Trophoblast cell (in vitro differentiated cells and primary cell): ENCODE measurements around the gene CHCHD6.

Source experiments
- DNase-seq, 2 donors: peaks; one replicate each; pipeline ENCODE4 v3.0.0-alpha.2; 2016
- H2AFZ ChIP-seq: 2 replicates; pipeline ENCODE4 v1.6.1; 2013; ENCODE audit warnings: low read length, moderate library complexity, mild to moderate bottlenecking; ENCODE audit not compliant: insufficient read depth, poor library complexity
- H2AK5ac ChIP-seq: 2 replicates; pipeline ENCODE4 v1.6.1; 2013; ENCODE audit warnings: mild to moderate bottlenecking, low read length
- H2BK120ac ChIP-seq: 2 replicates; pipeline ENCODE4 v1.6.1; 2013; ENCODE audit warnings: low read length, mild to moderate bottlenecking, moderate library complexity; ENCODE audit not compliant: insufficient read depth, poor library complexity
- H2BK12ac ChIP-seq: 2 replicates; pipeline ENCODE4 v1.6.1; 2013; ENCODE audit warnings: mild to moderate bottlenecking, low read length, moderate library complexity
- H2BK5ac ChIP-seq: 2 replicates; pipeline ENCODE4 v1.6.1; 2013; ENCODE audit warnings: low read length, low read depth, moderate library complexity, mild to moderate bottlenecking; ENCODE audit not compliant: poor library complexity
- H3K14ac ChIP-seq: 2 replicates; pipeline ENCODE4 v1.6.1; 2013; ENCODE audit warnings: mild to moderate bottlenecking, low read length
- H3K18ac ChIP-seq: 2 replicates; pipeline ENCODE4 v1.6.1; 2013; ENCODE audit warnings: mild to moderate bottlenecking, low read length
- H3K23ac ChIP-seq: 2 replicates; pipeline ENCODE4 v1.6.1; 2013; ENCODE audit warnings: low read length
- H3K27ac ChIP-seq: 2 replicates; pipeline ENCODE4 v1.5.1; 2013; ENCODE audit warnings: low read depth, mild to moderate bottlenecking, inconsistent platforms, low read length, moderate library complexity
- H3K27me3 ChIP-seq: 2 replicates; pipeline ENCODE4 v1.6.1; 2013; ENCODE audit warnings: inconsistent platforms, mild to moderate bottlenecking, low read length, moderate library complexity; ENCODE audit not compliant: insufficient read depth
- H3K36me3 ChIP-seq, 2 experiments: 1 replicate in 1 of 2; 2 replicates in 1 of 2; pipeline ENCODE4 v1.6.1; 2013; ENCODE audit warnings: low read length in 2 of 2, mild to moderate bottlenecking in 2 of 2, moderate library complexity in 1 of 2; ENCODE audit not compliant: insufficient read depth in 2 of 2, control insufficient read depth in 1 of 2
- H3K4ac ChIP-seq: 2 replicates; pipeline ENCODE4 v1.6.1; 2013; ENCODE audit warnings: low read depth, mild to moderate bottlenecking, low read length, moderate library complexity
- H3K4me1 ChIP-seq, 2 experiments: 1 replicate in 1 of 2; 2 replicates in 1 of 2; pipeline ENCODE4 v1.6.1; 2013; ENCODE audit warnings: low read length in 2 of 2, mild to moderate bottlenecking in 2 of 2, moderate library complexity in 1 of 2; ENCODE audit not compliant: insufficient read depth in 2 of 2, control insufficient read depth in 1 of 2
- H3K4me2 ChIP-seq: 2 replicates; pipeline ENCODE4 v1.6.1; 2013; ENCODE audit warnings: inconsistent platforms, mild to moderate bottlenecking, low read length, moderate library complexity
- H3K4me3 ChIP-seq: 2 replicates; pipeline ENCODE4 v1.5.1; 2013; ENCODE audit warnings: mild to moderate bottlenecking, low read depth, low read length, inconsistent platforms
- H3K79me1 ChIP-seq: one replicate; pipeline ENCODE4 v1.6.1; 2013; ENCODE audit warnings: low read length
- H3K79me2 ChIP-seq: 2 replicates; pipeline ENCODE4 v1.6.1; 2013; ENCODE audit warnings: low read length, mild to moderate bottlenecking; ENCODE audit not compliant: control insufficient read depth, insufficient read depth, poor library complexity
- H3K9ac ChIP-seq: 2 replicates; pipeline ENCODE4 v1.6.1; 2013; ENCODE audit warnings: mild to moderate bottlenecking, low read length
- H3K9me3 ChIP-seq: 2 replicates; pipeline ENCODE4 v1.6.1; 2013; ENCODE audit warnings: low read depth, mild to moderate bottlenecking, control low read depth, inconsistent platforms, low read length; ENCODE audit not compliant: insufficient read depth
- H4K12ac ChIP-seq: 2 replicates; pipeline ENCODE4 v1.6.1; 2013; ENCODE audit warnings: low read depth, mild to moderate bottlenecking, low read length, moderate library complexity
- H4K8ac ChIP-seq: 2 replicates; pipeline ENCODE4 v1.6.1; 2013; ENCODE audit warnings: low read depth, mild to moderate bottlenecking, low read length, moderate library complexity
- H4K91ac ChIP-seq: one replicate; pipeline ENCODE4 v1.6.1; 2013; ENCODE audit warnings: low read depth, mild to moderate bottlenecking, low read length, moderate library complexity
- WGBS: extraction: QIAGEN DNeasy Blood & Tissue Kit; methylation state at CpG from one replicate; pipeline ENCODE4 v1.1.7; 2013; ENCODE audit warnings: missing lambda C conversion rate; ENCODE audit not compliant: insufficient read length, insufficient coverage; ENCODE audit errors: extremely low coverage; 5-methylcytosine and 5-hydroxymethylcytosine counted together

Gene CHCHD6

GRCh38 chr3:126858401-126858800 is 154.4 kb downstream of the CHCHD6 start:
- no peak overlapping the region for H3K18ac ChIP-seq
- H3K14ac ChIP-seq = no peak overlapping the region
- no peak overlapping the region for H3K4ac ChIP-seq
- WGBS = no CpG with 5 or more reads among the region's 11 CpGs
- H2BK12ac ChIP-seq = no peak overlapping the region
- H4K91ac ChIP-seq = no peak overlapping the region
- H2AFZ ChIP-seq = no peak overlapping the region
- H2BK120ac ChIP-seq = no peak overlapping the region
- H4K8ac ChIP-seq = no peak overlapping the region
- H3K4me3 ChIP-seq = no peak overlapping the region
- H2AK5ac ChIP-seq = no peak overlapping the region
- H3K4me2 ChIP-seq = no peak overlapping the region
- H3K79me2 ChIP-seq = no peaks in the 10 kb centered on the region
- no peak overlapping the region for H2BK5ac ChIP-seq
- H3K27ac ChIP-seq = no peak overlapping the region
- H3K79me1 ChIP-seq = no peaks in the 10 kb centered on the region
- no peak overlapping the region for H3K23ac ChIP-seq
- no peak overlapping the region for H3K9ac ChIP-seq
- no peaks in the 10 kb centered on the region for H3K27me3 ChIP-seq
- H3K4me1 ChIP-seq = no peaks in the 10 kb centered on the region
- H3K36me3 ChIP-seq = peaks cover 0 to 2% of the 10 kb centered on the region in 2 experiments
- no peak overlapping the region for H4K12ac ChIP-seq
- H3K9me3 ChIP-seq = peaks cover 9% of the 10 kb centered on the region
- DNase-seq = no peak

GRCh38 chr3:126858887-126859286 is 154.8 kb downstream of the CHCHD6 start:
- Histone ChIP-seq H3K79me1 (no peaks in the 10 kb centered on the region), H3K79me2 (no peaks in the 10 kb centered on the region), H3K4me2 (no peak overlapping the region), H4K8ac (no peak overlapping the region), H2AFZ (no peak overlapping the region), H3K36me3 (peaks cover 0 to 2% of the 10 kb centered on the region in 2 experiments), H3K4me1 (no peaks in the 10 kb centered on the region), H3K27me3 (no peaks in the 10 kb centered on the region), H3K4ac (no peak overlapping the region), H2BK12ac (no peak overlapping the region), H3K14ac (no peak overlapping the region), H3K18ac (no peak overlapping the region), H2BK5ac (no peak overlapping the region), H4K12ac (no peak overlapping the region), H3K27ac (no peak overlapping the region), H4K91ac (no peak overlapping the region), H3K9ac (no peak overlapping the region), H2BK120ac (no peak overlapping the region), H3K23ac (no peak overlapping the region), H3K4me3 (no peak overlapping the region), H3K9me3 (peaks cover 13% of the 10 kb centered on the region), H2AK5ac (no peak overlapping the region)
- DNase-seq = peak; percentile 33 to 59
- no CpG with 5 or more reads among the region's 10 CpGs for WGBS

- no peak overlapping the region for H3K9ac ChIP-seq
- no peaks in the 10 kb centered on the region for H3K79me1 ChIP-seq
- no peaks in the 10 kb centered on the region for H3K27me3 ChIP-seq
- H3K4me3 ChIP-seq = no peak overlapping the region
- no peak overlapping the region for H3K23ac ChIP-seq
- H2AFZ ChIP-seq = no peak overlapping the region
- no peak overlapping the region for H2BK12ac ChIP-seq
- no peak overlapping the region for H3K18ac ChIP-seq
- H2AK5ac ChIP-seq = no peak overlapping the region
- H3K27ac ChIP-seq = no peak overlapping the region
- no CpG with 5 or more reads among the region's 16 CpGs for WGBS
- H2BK5ac ChIP-seq = no peak overlapping the region
- H2BK120ac ChIP-seq = no peak overlapping the region
- no peak overlapping the region for H3K4me2 ChIP-seq
- H3K9me3 ChIP-seq = peaks cover 19% of the 10 kb centered on the region
- H4K12ac ChIP-seq = no peak overlapping the region
- DNase-seq = no peak
- no peak overlapping the region for H3K4ac ChIP-seq
- H4K8ac ChIP-seq = no peak overlapping the region
- H3K4me1 ChIP-seq = no peaks in the 10 kb centered on the region
- no peaks in the 10 kb centered on the region for H3K79me2 ChIP-seq
- H3K14ac ChIP-seq = no peak overlapping the region
- H3K36me3 ChIP-seq = peaks cover 0 to 2% of the 10 kb centered on the region in 2 experiments
- no peak overlapping the region for H4K91ac ChIP-seq
Observed at GRCh38 chr3:126859415-126860246, 155.6 kb downstream of the CHCHD6 start.

GRCh38 chr3:126865736-126866135 is 161.7 kb downstream of the CHCHD6 start:
- Histone ChIP-seq H2BK120ac (no peak overlapping the region), H4K8ac (no peak overlapping the region), H3K36me3 (no peaks in the 10 kb centered on the region), H3K79me1 (no peaks in the 10 kb centered on the region), H4K12ac (no peak overlapping the region), H3K9ac (no peak overlapping the region), H3K4ac (no peak overlapping the region), H3K79me2 (no peaks in the 10 kb centered on the region), H3K14ac (no peak overlapping the region), H3K27ac (no peak overlapping the region), H2AFZ (no peak overlapping the region), H3K18ac (no peak overlapping the region), H3K9me3 (peaks cover 17% of the 10 kb centered on the region), H3K27me3 (no peaks in the 10 kb centered on the region), H3K4me3 (no peak overlapping the region), H3K4me2 (no peak overlapping the region), H3K23ac (no peak overlapping the region), H2BK12ac (no peak overlapping the region), H3K4me1 (no peaks in the 10 kb centered on the region), H4K91ac (no peak overlapping the region), H2AK5ac (no peak overlapping the region), H2BK5ac (no peak overlapping the region)
- no peak for DNase-seq
- no CpG with 5 or more reads among the region's 1 CpG for WGBS
